HEK293 (cell line): ENCODE data around the gene STUB1.

Source experiments
- ATF2 ChIP-seq: fragments of 450-650 bp; formaldehyde crosslinking; IDR thresholded peaks from 2 replicates; pipeline ENCODE4 v1.5.1; 2016; ENCODE audit warnings: missing biosample characterization, missing genetic modification characterization, low read depth
- FEZF1 ChIP-seq: fragments of 450-650 bp; formaldehyde crosslinking; IDR thresholded peaks from 2 replicates; pipeline ENCODE4 v1.5.1; 2016; ENCODE audit warnings: missing biosample characterization, missing genetic modification characterization
- GLI4 ChIP-seq: fragments of 450-650 bp; formaldehyde crosslinking; IDR thresholded peaks from 2 replicates; pipeline ENCODE4 v1.5.1; 2016; ENCODE audit warnings: missing biosample characterization, missing genetic modification characterization
- GLIS2 ChIP-seq: fragments of 450-650 bp; formaldehyde crosslinking; IDR thresholded peaks from 2 replicates; pipeline ENCODE4 v1.5.1; 2016; ENCODE audit warnings: missing biosample characterization, missing genetic modification characterization
- HIC1 ChIP-seq: fragments of 450-650 bp; formaldehyde crosslinking; IDR thresholded peaks from 2 replicates; pipeline ENCODE4 v1.5.1; 2016; ENCODE audit warnings: missing biosample characterization, missing genetic modification characterization
- INSM2 ChIP-seq: fragments of 450-650 bp; formaldehyde crosslinking; IDR thresholded peaks from 2 replicates; pipeline ENCODE4 v1.5.1; 2016; ENCODE audit warnings: missing biosample characterization, missing genetic modification characterization
- KLF7 ChIP-seq: fragments of 450-650 bp; formaldehyde crosslinking; IDR thresholded peaks from 2 replicates; pipeline ENCODE4 v1.5.1; 2016; ENCODE audit warnings: missing biosample characterization, missing genetic modification characterization, borderline replicate concordance
- PATZ1 ChIP-seq: fragments of 450-650 bp; formaldehyde crosslinking; IDR thresholded peaks from 2 replicates; pipeline ENCODE4 v1.5.1; 2016; ENCODE audit warnings: missing biosample characterization, missing genetic modification characterization
- PRDM2 ChIP-seq: fragments of 450-650 bp; formaldehyde crosslinking; IDR thresholded peaks from 2 replicates; pipeline ENCODE4 v1.5.1; 2016; ENCODE audit warnings: missing biosample characterization, missing genetic modification characterization, borderline replicate concordance
- SETDB1 ChIP-seq: IDR thresholded peaks from one replicate; pipeline ENCODE4 v1.6.1; 2017; ENCODE audit warnings: mild to moderate bottlenecking, low read length, moderate library complexity, mixed read lengths; ENCODE audit not compliant: insufficient read length
- ZBTB26 ChIP-seq: fragments of 450-650 bp; formaldehyde crosslinking; optimal IDR thresholded peaks from 2 replicates; pipeline ENCODE3; 2016; ENCODE audit warnings: missing biosample characterization, mild to moderate bottlenecking, missing genetic modification characterization
- ZBTB6 ChIP-seq: fragments of 450-650 bp; formaldehyde crosslinking; IDR thresholded peaks from 2 replicates; pipeline ENCODE4 v1.5.1; 2017; ENCODE audit warnings: missing biosample characterization, missing genetic modification characterization
- ZNF140 ChIP-seq: fragments of 450-650 bp; formaldehyde crosslinking; IDR thresholded peaks from 2 replicates; pipeline ENCODE4 v1.5.1; 2016; ENCODE audit warnings: missing biosample characterization, missing genetic modification characterization
- ZNF174 ChIP-seq: fragments of 450-650 bp; formaldehyde crosslinking; IDR thresholded peaks from 2 replicates; pipeline ENCODE4 v1.5.0; 2017; ENCODE audit warnings: missing biosample characterization, mild to moderate bottlenecking, missing genetic modification characterization
- ZNF221 ChIP-seq: fragments of 450-650 bp; formaldehyde crosslinking; IDR thresholded peaks from 2 replicates; pipeline ENCODE4 v1.5.1; 2017; ENCODE audit warnings: missing biosample characterization, missing genetic modification characterization, borderline replicate concordance
- ZNF274 ChIP-seq, 2 experiments: fragments of 200-500 bp in 1 of 2; fragments of 450-650 bp in 1 of 2; sonication (Bioruptor generic) in 1 of 2; formaldehyde crosslinking in 1 of 2; IDR thresholded peaks; 2 replicates each; pipeline versions ENCODE4 v1.5.1 to v1.6.1; 2014 to 2016; ENCODE audit warnings: borderline replicate concordance in 1 of 2, inconsistent platforms in 1 of 2, low read length in 1 of 2, missing biosample characterization in 1 of 2, missing genetic modification characterization in 1 of 2
- ZNF488 ChIP-seq: fragments of 450-650 bp; formaldehyde crosslinking; IDR thresholded peaks from 2 replicates; pipeline ENCODE4 v1.5.1; 2016; ENCODE audit warnings: missing biosample characterization, missing genetic modification characterization
- ZNF555 ChIP-seq: fragments of 450-650 bp; formaldehyde crosslinking; conservative IDR thresholded peaks from 2 replicates; pipeline ENCODE4 v1.5.1; 2017; ENCODE audit warnings: missing biosample characterization, mild to moderate bottlenecking, missing genetic modification characterization, inconsistent platforms
- ZNF830 ChIP-seq: fragments of 450-650 bp; IDR thresholded peaks from 2 replicates; pipeline ENCODE4 v1.5.0; 2018; ENCODE audit warnings: missing biosample characterization, missing genetic modification characterization, low read depth, mild to moderate bottlenecking, moderate library complexity

STUB1 gene

GRCh38 chr16:642189-643049 is 37.8 kb upstream of the STUB1 start (continued):
- no peak for TF ChIP-seq HIC1 (tag by site-specific recombination)
- TF ChIP-seq GLIS2 (tag by site-specific recombination): peak; percentile 71
- TF ChIP-seq ZNF274 (IDR thresholded peaks at IDR 0.05; ENCODE audit: low read length): no peak
- TF ChIP-seq ZNF274 (tag by site-specific recombination; IDR thresholded peaks at IDR 0.05; ENCODE audit: borderline replicate concordance): no peak
- no peak for TF ChIP-seq ZNF140 (tag by site-specific recombination)
- no peak for TF ChIP-seq ZNF221 (tag by site-specific recombination)
- no peak for TF ChIP-seq ZNF488
- no peak for TF ChIP-seq ZNF555 (tag by site-specific recombination)
- TF ChIP-seq GLI4 (tag by site-specific recombination): no peak
- no peak for TF ChIP-seq PRDM2
- no peak for TF ChIP-seq SETDB1
- no peak for TF ChIP-seq ZNF830
- TF ChIP-seq KLF7 (tag by site-specific recombination): no peak
- no peak for TF ChIP-seq FEZF1 (tag by site-specific recombination)
- peak; percentile 74 for TF ChIP-seq ZBTB26 (tag by site-specific recombination)
- TF ChIP-seq ZBTB6 (tag by site-specific recombination): no peak
- TF ChIP-seq PATZ1 (tag by site-specific recombination): peak; percentile 50; the same call in 1 of the 2 replicates
- no peak for TF ChIP-seq ATF2 (tag by site-specific recombination)
- TF ChIP-seq ZNF174 (tag by site-specific recombination): no peak
- TF ChIP-seq INSM2: no peak
